Loucy (cell line): ENCODE data around the gene MYLK3.

ENCODE experiments used
- H2AFZ ChIP-seq: fragments of 200-600 bp; sonication (generic); 2 replicates; pipeline ENCODE4 v1.6.0; 2016; ENCODE audit warnings: antibody characterized with exemption, mild to moderate bottlenecking, low read length, moderate library complexity
- H3F3A ChIP-seq: fragments of 200-600 bp; 2 replicates; pipeline ENCODE4 v1.6.0; 2016; ENCODE audit warnings: antibody characterized with exemption, low read depth, mild to moderate bottlenecking
- H3K27me3 ChIP-seq: fragments of 200-600 bp; sonication (generic); 2 replicates; pipeline ENCODE4 v1.6.1; 2014; ENCODE audit warnings: low read length, mild to moderate bottlenecking; ENCODE audit not compliant: insufficient read depth, poor library complexity, severe bottlenecking
- H3K36me3 ChIP-seq: fragments of 200-600 bp; sonication (generic); 2 replicates; pipeline ENCODE4 v1.6.1; 2016; ENCODE audit warnings: low read length; ENCODE audit not compliant: insufficient read depth
- H3K4me1 ChIP-seq: fragments of 200-600 bp; sonication (generic); 2 replicates; pipeline ENCODE4 v1.5.1; 2014; ENCODE audit warnings: low read length, mild to moderate bottlenecking; ENCODE audit not compliant: insufficient read depth, poor library complexity, severe bottlenecking
- H3K4me2 ChIP-seq: fragments of 200-600 bp; sonication (generic); 2 replicates; pipeline ENCODE4 v1.6.0; 2014; ENCODE audit warnings: antibody characterized with exemption, low read length, low read depth, mild to moderate bottlenecking; ENCODE audit not compliant: poor library complexity, severe bottlenecking
- H3K4me3 ChIP-seq: fragments of 200-600 bp; sonication (generic); 2 replicates; pipeline ENCODE4 v1.5.1; 2014; ENCODE audit warnings: low read length, mild to moderate bottlenecking, mixed read lengths; ENCODE audit not compliant: poor library complexity, severe bottlenecking
- H3K79me2 ChIP-seq: fragments of 200-600 bp; sonication (generic); 2 replicates; pipeline ENCODE4 v1.6.1; 2014; ENCODE audit warnings: low read length; ENCODE audit not compliant: insufficient read depth
- H3K9ac ChIP-seq: fragments of 200-600 bp; sonication (generic); 2 replicates; pipeline ENCODE4 v1.6.0; 2014; ENCODE audit warnings: mild to moderate bottlenecking, low read depth, low read length, moderate library complexity; ENCODE audit not compliant: poor library complexity, severe bottlenecking
- H3K9me2 ChIP-seq: fragments of 200-600 bp; sonication (generic); replicated peaks from 2 replicates; pipeline ENCODE4 v1.6.1; 2016; ENCODE audit warnings: low read depth, low read length, mixed read lengths
- H3K9me3 ChIP-seq: fragments of 200-600 bp; sonication (generic); 2 replicates; pipeline ENCODE4 v1.6.1; 2014; ENCODE audit warnings: mild to moderate bottlenecking, antibody characterized with exemption, low read length, low read depth; ENCODE audit not compliant: insufficient read depth
- H4K20me1 ChIP-seq: fragments of 200-600 bp; sonication (generic); 2 replicates; pipeline ENCODE4 v1.6.0; 2014; ENCODE audit warnings: antibody characterized with exemption, low read length, mild to moderate bottlenecking; ENCODE audit not compliant: insufficient read depth, poor library complexity, severe bottlenecking
- CTCF ChIP-seq: fragments of 200-600 bp; sonication (generic); conservative IDR thresholded peaks from 2 replicates; pipeline ENCODE4 v1.5.1; 2014; ENCODE audit warnings: mild to moderate bottlenecking, antibody characterized with exemption, low read length
- EZH2phosphoT487 ChIP-seq: fragments of 200-600 bp; IDR thresholded peaks from 2 replicates; pipeline ENCODE4 v1.6.1; 2018; ENCODE audit warnings: antibody characterized with exemption, mild to moderate bottlenecking, moderate library complexity, borderline replicate concordance

MYLK3 gene

DNA sequence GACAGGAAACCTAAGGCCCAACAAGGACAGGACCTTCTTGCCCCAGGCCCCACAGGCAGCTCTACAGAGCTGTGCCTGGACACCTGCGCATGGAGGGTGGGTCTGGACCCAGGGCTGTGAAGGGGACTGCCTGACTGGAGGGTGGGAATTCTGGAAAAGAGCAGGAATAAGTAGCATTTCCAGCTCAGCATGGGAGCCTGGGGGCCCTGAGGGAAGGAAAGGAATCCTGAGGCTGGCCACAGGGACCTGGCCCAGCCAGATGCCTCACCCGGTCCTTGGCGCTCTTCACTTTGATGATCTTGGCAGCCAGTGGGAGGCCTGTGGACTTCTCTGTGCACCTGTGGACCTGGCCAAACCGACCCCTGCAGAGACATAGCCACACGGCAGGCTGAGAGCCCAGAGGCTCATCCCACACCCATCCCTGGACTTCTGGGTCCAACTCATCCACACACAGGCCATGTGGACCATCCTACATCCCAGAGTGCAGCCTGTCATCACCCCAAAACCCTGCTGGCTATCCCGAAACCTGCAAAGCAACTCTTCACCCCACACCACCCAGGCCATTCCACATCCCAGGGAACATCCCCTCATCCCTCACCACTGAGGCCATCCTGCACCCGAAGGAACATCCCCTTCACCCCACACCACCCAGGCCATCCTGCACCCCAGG lies 18.7 kb downstream of the MYLK3 start:
- no peaks in the 10 kb centered on the region for H3K79me2 ChIP-seq
- H3K4me3 ChIP-seq = no peak overlapping the region
- no peaks in the 10 kb centered on the region for H3K4me1 ChIP-seq
- H3K9ac ChIP-seq = no peak overlapping the region
- H4K20me1 ChIP-seq = no peaks in the 10 kb centered on the region
- TF ChIP-seq EZH2phosphoT487 (no peak), CTCF (no peak)
- H3K27me3 ChIP-seq = no peaks in the 10 kb centered on the region
- H3K4me2 ChIP-seq = no peak overlapping the region
- H3K36me3 ChIP-seq = no peaks in the 10 kb centered on the region
- H3K9me3 ChIP-seq = 0 out of 2 replicates have a peak, but pooled peaks cover 5% of the 10 kb centered on the region
- no peaks in the 10 kb centered on the region for H3F3A ChIP-seq
- no peak overlapping the region for H2AFZ ChIP-seq
- no peaks in the 10 kb centered on the region for H3K9me2 ChIP-seq

GRCh38 chr16:46728806-46729205 lies 19.3 kb downstream of the MYLK3 start:
- TF ChIP-seq CTCF (no peak), EZH2phosphoT487 (no peak)
- no peaks in the 10 kb centered on the region for H3K27me3 ChIP-seq
- no peaks in the 10 kb centered on the region for H3F3A ChIP-seq
- no peak overlapping the region for H3K4me2 ChIP-seq
- H4K20me1 ChIP-seq = no peaks in the 10 kb centered on the region
- H3K9me3 ChIP-seq = 0 out of 2 replicates have a peak, but pooled peaks cover 5% of the 10 kb centered on the region
- no peak overlapping the region for H3K9ac ChIP-seq
- H3K4me3 ChIP-seq = no peak overlapping the region
- no peaks in the 10 kb centered on the region for H3K79me2 ChIP-seq
- H3K36me3 ChIP-seq = no peaks in the 10 kb centered on the region
- H2AFZ ChIP-seq = no peak overlapping the region
- no peaks in the 10 kb centered on the region for H3K4me1 ChIP-seq
- no peaks in the 10 kb centered on the region for H3K9me2 ChIP-seq

DNA sequence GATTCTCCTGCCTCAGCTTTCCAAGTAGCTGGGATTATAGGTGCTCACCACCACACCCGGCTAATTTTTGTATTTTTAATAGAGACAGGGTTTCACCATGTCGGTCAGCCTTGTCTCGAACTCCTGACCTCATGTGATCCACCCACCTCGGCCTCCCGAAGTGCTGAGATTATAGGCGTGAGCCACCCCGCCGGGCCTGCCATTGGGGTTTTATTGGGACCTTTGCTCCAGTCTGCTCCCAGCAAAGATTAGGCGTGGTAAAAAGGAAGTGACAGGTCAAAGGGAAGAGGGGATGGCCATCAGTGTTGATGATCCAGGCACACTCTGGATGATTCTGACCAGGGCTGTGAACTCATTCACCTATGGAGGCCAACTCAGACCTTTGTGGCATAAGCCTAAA lies 20.5 kb downstream of the MYLK3 start:
- Histone ChIP-seq H3K9me2 (no peaks in the 10 kb centered on the region), H3K79me2 (no peaks in the 10 kb centered on the region), H3F3A (no peaks in the 10 kb centered on the region), H3K27me3 (no peaks in the 10 kb centered on the region), H3K4me2 (no peak overlapping the region), H3K9ac (no peak overlapping the region), H3K4me1 (no peaks in the 10 kb centered on the region), H3K4me3 (no peak overlapping the region), H4K20me1 (no peaks in the 10 kb centered on the region), H3K36me3 (no peaks in the 10 kb centered on the region), H2AFZ (no peak overlapping the region), H3K9me3 (0 out of 2 replicates have a peak, but pooled peaks cover 5% of the 10 kb centered on the region)
- TF ChIP-seq CTCF (no peak), EZH2phosphoT487 (no peak)
